Mesendoderm (in vitro differentiated cells): ENCODE results near the gene LENG1.

Experiments used
- DNase-seq: peaks from one replicate; pipeline ENCODE4 v3.0.0; 2013
- H2AK5ac ChIP-seq: 2 replicates; pipeline ENCODE4 v1.6.1; 2013; ENCODE audit warnings: low read length, inconsistent platforms
- H2BK120ac ChIP-seq: 2 replicates; pipeline ENCODE4 v1.6.1; 2013; ENCODE audit warnings: low read depth, mild to moderate bottlenecking, low read length, moderate library complexity, mixed read lengths
- H2BK15ac ChIP-seq: replicated peaks from 2 replicates; pipeline ENCODE4 v1.6.1; 2013; ENCODE audit warnings: low read depth, mild to moderate bottlenecking, moderate library complexity
- H2BK5ac ChIP-seq: 2 replicates; pipeline ENCODE4 v1.6.1; 2013; ENCODE audit warnings: low read length, inconsistent platforms
- H3K18ac ChIP-seq: 2 replicates; pipeline ENCODE4 v1.6.1; 2013; ENCODE audit warnings: mild to moderate bottlenecking, low read length, mixed read lengths
- H3K23ac ChIP-seq: one replicate; pipeline ENCODE4 v1.6.1; 2013; ENCODE audit warnings: low read length
- H3K27ac ChIP-seq: 2 replicates; pipeline ENCODE4 v1.5.1; 2013; ENCODE audit warnings: low read depth, mild to moderate bottlenecking, inconsistent platforms, low read length, moderate library complexity
- H3K27me3 ChIP-seq: 2 replicates; pipeline ENCODE4 v1.6.1; 2013; ENCODE audit warnings: low read length, control low read depth, mild to moderate bottlenecking, inconsistent platforms; ENCODE audit not compliant: insufficient read depth, poor library complexity
- H3K36me3 ChIP-seq: 2 replicates; pipeline ENCODE4 v1.6.1; 2013; ENCODE audit warnings: low read length, inconsistent platforms; ENCODE audit not compliant: control insufficient read depth, insufficient read depth
- H3K4ac ChIP-seq: one replicate; pipeline ENCODE4 v1.6.1; 2013; ENCODE audit warnings: low read depth, mild to moderate bottlenecking, low read length, moderate library complexity
- H3K4me1 ChIP-seq: 2 replicates; pipeline ENCODE4 v1.6.1; 2013; ENCODE audit warnings: low read depth, low read length, inconsistent platforms; ENCODE audit not compliant: control insufficient read depth
- H3K4me2 ChIP-seq: 2 replicates; pipeline ENCODE4 v1.6.1; 2013; ENCODE audit warnings: low read length
- H3K4me3 ChIP-seq: 2 replicates; pipeline ENCODE4 v1.5.1; 2013; ENCODE audit warnings: mild to moderate bottlenecking, low read length
- H3K56ac ChIP-seq: one replicate; pipeline ENCODE4 v1.6.1; 2013; ENCODE audit warnings: low read length
- H3K79me1 ChIP-seq: 2 replicates; pipeline ENCODE4 v1.6.1; 2013; ENCODE audit warnings: low read length, inconsistent platforms
- H3K79me2 ChIP-seq: 2 replicates; pipeline ENCODE4 v1.6.1; 2013; ENCODE audit warnings: mild to moderate bottlenecking, low read length; ENCODE audit not compliant: control insufficient read depth, insufficient read depth
- H3K9ac ChIP-seq: 2 replicates; pipeline ENCODE4 v1.6.1; 2013; ENCODE audit warnings: low read length, inconsistent platforms
- H4K5ac ChIP-seq: one replicate; pipeline ENCODE4 v1.6.1; 2013; ENCODE audit warnings: low read length
- H4K8ac ChIP-seq: one replicate; pipeline ENCODE4 v1.6.1; 2013; ENCODE audit warnings: low read depth, mild to moderate bottlenecking, control low read depth, low read length, moderate library complexity
- WGBS: extraction: QIAGEN DNeasy Blood & Tissue Kit; methylation state at CpG from one replicate; pipeline ENCODE4 v1.1.7; 2013; ENCODE audit warnings: low lambda C conversion rate, missing lambda C conversion rate; ENCODE audit not compliant: insufficient coverage; ENCODE audit errors: extremely low coverage; 5-methylcytosine and 5-hydroxymethylcytosine counted together

Gene LENG1

DNA sequence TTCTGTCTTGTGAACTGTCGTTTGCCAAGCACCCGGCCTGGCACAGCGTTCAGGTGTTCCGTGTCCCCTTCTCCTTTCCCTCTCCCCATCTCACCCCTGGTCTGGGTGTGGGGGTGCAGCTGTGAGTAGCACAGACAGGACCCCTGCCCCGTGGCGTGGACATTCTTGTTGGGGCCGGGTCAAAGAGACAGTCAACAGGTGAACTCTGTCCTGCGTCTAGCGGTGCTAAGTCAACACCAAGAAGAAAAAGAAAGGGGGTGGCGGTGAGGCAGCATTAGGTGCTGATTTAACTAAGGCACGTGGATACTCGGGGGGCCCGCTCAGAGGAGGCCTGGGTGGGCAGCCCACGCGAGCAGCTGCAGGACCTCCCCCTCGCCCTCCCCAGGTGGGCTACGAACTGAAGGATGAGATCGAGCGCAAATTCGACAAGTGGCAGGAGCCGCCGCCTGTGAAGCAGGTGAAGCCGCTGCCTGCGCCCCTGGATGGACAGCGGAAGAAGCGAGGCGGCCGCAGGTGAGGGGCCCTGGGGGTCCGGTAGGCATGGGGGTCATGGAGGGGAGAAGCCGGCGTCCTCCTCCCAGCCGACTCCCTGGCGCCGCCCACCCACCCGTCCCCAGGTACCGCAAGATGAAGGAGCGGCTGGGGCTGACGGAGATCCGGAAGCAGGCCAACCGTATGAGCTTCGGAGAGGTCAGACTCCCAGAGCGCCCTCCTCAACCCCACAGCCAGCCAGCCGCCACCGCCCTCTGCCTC, 31.7 kb downstream of the LENG1 start:
- no peaks in the 10 kb centered on the region for H3K27me3 ChIP-seq
- H3K18ac ChIP-seq = no peak overlapping the region
- no peak overlapping the region for H2BK15ac ChIP-seq
- H3K4ac ChIP-seq = no peak overlapping the region
- no peak for DNase-seq
- H3K36me3 ChIP-seq = peaks cover 12% of the 10 kb centered on the region
- no peak overlapping the region for H2BK5ac ChIP-seq
- WGBS = no CpG with 5 or more reads among the region's 44 CpGs
- H3K27ac ChIP-seq = no peak overlapping the region
- H4K8ac ChIP-seq = no peak overlapping the region
- no peak overlapping the region for H3K4me3 ChIP-seq
- no peak overlapping the region for H3K4me2 ChIP-seq
- H3K23ac ChIP-seq = no peak overlapping the region
- no peak overlapping the region for H2AK5ac ChIP-seq
- no peak overlapping the region for H3K9ac ChIP-seq
- no peaks in the 10 kb centered on the region for H3K79me1 ChIP-seq
- H3K4me1 ChIP-seq = no peaks in the 10 kb centered on the region
- H3K56ac ChIP-seq = no peak overlapping the region
- no peak overlapping the region for H4K5ac ChIP-seq
- no peak overlapping the region for H2BK120ac ChIP-seq
- H3K79me2 ChIP-seq = no peaks in the 10 kb centered on the region

DNA sequence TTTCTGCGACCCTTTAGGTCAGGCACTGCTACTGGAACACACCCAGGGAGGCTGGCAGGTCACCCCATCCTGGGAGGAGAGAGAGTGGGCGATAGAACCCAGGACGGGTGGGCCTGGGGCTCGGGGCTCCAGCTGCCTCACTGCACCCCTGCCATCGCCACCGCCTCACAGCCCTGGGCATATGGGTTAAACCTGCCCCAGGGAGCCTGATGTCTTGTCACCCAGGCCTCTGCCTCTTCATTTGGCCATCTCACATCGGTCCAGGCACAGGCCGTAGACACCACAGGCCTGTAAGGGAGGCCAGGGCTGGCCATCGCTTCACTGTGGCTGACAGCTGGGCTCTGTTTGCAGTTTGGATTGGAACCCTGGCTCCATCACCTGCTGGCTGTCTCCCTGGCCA, 33.8 kb downstream of the LENG1 start:
- Histone ChIP-seq H2BK15ac (no peak overlapping the region), H3K4me1 (no peaks in the 10 kb centered on the region), H3K56ac (no peak overlapping the region), H2BK120ac (no peak overlapping the region), H3K79me2 (no peaks in the 10 kb centered on the region), H3K9ac (no peak overlapping the region), H4K8ac (no peak overlapping the region), H3K18ac (no peak overlapping the region), H3K4me2 (no peak overlapping the region), H2AK5ac (no peak overlapping the region), H3K4ac (no peak overlapping the region), H3K4me3 (no peak overlapping the region), H4K5ac (no peak overlapping the region), H3K27me3 (no peaks in the 10 kb centered on the region), H3K23ac (no peak overlapping the region), H2BK5ac (no peak overlapping the region), H3K79me1 (no peaks in the 10 kb centered on the region), H3K36me3 (peaks cover 16% of the 10 kb centered on the region), H3K27ac (no peak overlapping the region)
- no CpG with 5 or more reads among the region's 9 CpGs for WGBS
- no peak for DNase-seq

DNA sequence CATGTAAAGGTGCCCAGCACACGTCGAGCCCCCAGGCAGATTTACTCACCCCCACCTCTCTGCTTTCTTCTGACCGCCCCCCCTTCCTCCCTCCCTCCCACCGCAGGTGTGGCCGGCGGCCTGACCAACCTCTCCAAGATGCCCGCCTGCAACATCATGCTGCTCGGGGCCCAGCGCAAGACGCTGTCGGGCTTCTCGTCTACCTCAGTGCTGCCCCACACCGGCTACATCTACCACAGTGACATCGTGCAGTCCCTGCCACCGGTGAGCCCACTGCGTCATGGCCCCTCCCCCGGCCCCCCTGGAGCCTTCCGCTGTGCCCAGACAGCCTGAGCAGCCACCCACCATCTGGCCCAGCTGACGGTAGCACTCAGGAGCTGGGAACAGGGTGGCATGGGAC, 35.1 kb downstream of the LENG1 start:
- no peak overlapping the region for H2BK15ac ChIP-seq
- no peak overlapping the region for H3K4me3 ChIP-seq
- no peaks in the 10 kb centered on the region for H3K79me1 ChIP-seq
- no peak overlapping the region for H3K4ac ChIP-seq
- H3K23ac ChIP-seq = no peak overlapping the region
- no peaks in the 10 kb centered on the region for H3K27me3 ChIP-seq
- H3K4me2 ChIP-seq = no peak overlapping the region
- H2BK120ac ChIP-seq = no peak overlapping the region
- H2AK5ac ChIP-seq = no peak overlapping the region
- H3K9ac ChIP-seq = no peak overlapping the region
- peaks cover 16% of the 10 kb centered on the region for H3K36me3 ChIP-seq
- no peak overlapping the region for H3K56ac ChIP-seq
- no peak overlapping the region for H2BK5ac ChIP-seq
- H3K18ac ChIP-seq = no peak overlapping the region
- H3K27ac ChIP-seq = no peak overlapping the region
- no peak overlapping the region for H4K8ac ChIP-seq
- H3K4me1 ChIP-seq = no peaks in the 10 kb centered on the region
- no CpG with 5 or more reads among the region's 19 CpGs for WGBS
- H4K5ac ChIP-seq = no peak overlapping the region
- no peaks in the 10 kb centered on the region for H3K79me2 ChIP-seq
- DNase-seq = no peak

DNA sequence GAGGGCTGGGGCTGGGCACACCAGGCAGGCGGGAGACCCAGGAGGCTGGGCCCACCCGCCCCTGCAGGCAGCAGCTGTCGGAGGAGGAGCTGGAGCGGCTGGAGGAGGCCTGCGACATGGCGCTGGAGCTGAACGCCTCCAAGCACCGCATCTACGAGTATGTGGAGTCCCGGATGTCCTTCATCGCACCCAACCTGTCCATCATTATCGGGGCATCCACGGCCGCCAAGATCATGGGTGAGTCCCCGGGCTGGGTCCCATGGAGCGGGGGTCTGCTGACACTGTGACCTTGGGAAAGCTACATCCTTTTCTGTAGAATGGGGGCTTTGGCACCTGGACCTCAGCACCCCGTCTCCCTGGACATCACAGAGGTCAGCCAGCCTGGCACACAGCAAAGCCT, 35.8 kb downstream of the LENG1 start:
- Histone ChIP-seq H3K27ac (no peak overlapping the region), H3K79me2 (no peaks in the 10 kb centered on the region), H3K4me2 (no peak overlapping the region), H3K4me1 (no peaks in the 10 kb centered on the region), H3K27me3 (no peaks in the 10 kb centered on the region), H2BK15ac (no peak overlapping the region), H3K18ac (no peak overlapping the region), H3K79me1 (no peaks in the 10 kb centered on the region), H3K4me3 (no peak overlapping the region), H2BK120ac (no peak overlapping the region), H2AK5ac (no peak overlapping the region), H3K4ac (no peak overlapping the region), H2BK5ac (no peak overlapping the region), H4K5ac (no peak overlapping the region), H3K9ac (no peak overlapping the region), H3K23ac (no peak overlapping the region), H3K36me3 (peaks cover 13% of the 10 kb centered on the region), H3K56ac (no peak overlapping the region), H4K8ac (no peak overlapping the region)
- no CpG with 5 or more reads among the region's 17 CpGs for WGBS
- no peak for DNase-seq

DNA sequence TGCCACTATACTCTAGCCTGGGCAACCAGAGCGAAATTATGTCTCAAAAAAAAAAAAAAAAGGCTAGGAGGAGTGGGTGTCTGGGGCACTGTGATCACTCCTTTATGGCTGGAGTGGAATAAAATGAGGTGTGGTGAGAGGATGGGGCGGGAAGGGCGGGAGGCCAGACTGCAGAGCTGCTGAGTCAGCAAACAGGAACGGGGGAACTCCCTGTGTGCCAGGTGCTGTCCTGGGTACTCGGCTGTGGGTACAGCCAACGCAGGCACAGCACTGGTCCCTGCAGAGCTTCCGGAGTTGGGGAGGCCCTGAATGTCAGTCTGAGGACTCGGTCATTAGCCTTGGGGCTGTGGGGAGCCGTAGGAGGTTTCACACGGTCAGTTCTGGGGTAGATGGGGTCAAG, 38.3 kb downstream of the LENG1 start:
- no peak overlapping the region for H3K27ac ChIP-seq
- no peak overlapping the region for H2BK15ac ChIP-seq
- peaks cover 12% of the 10 kb centered on the region for H3K36me3 ChIP-seq
- H3K4me3 ChIP-seq = no peak overlapping the region
- no peak overlapping the region for H3K4ac ChIP-seq
- no CpG with 5 or more reads among the region's 10 CpGs for WGBS
- no peak overlapping the region for H2BK5ac ChIP-seq
- H3K18ac ChIP-seq = no peak overlapping the region
- DNase-seq = no peak
- H2AK5ac ChIP-seq = no peak overlapping the region
- H4K8ac ChIP-seq = no peak overlapping the region
- H3K23ac ChIP-seq = no peak overlapping the region
- no peak overlapping the region for H4K5ac ChIP-seq
- no peak overlapping the region for H3K9ac ChIP-seq
- H3K79me2 ChIP-seq = peaks cover 8% of the 10 kb centered on the region
- H3K4me2 ChIP-seq = no peak overlapping the region
- H3K56ac ChIP-seq = no peak overlapping the region
- H3K27me3 ChIP-seq = no peaks in the 10 kb centered on the region
- no peaks in the 10 kb centered on the region for H3K4me1 ChIP-seq
- H3K79me1 ChIP-seq = peaks cover 10% of the 10 kb centered on the region
- H2BK120ac ChIP-seq = no peak overlapping the region
